HCT116 (cell line): Measurements from ENCODE around the gene PRKCA. TPM values are rescaled to one million over a fixed set of nuclear protein-coding genes. Genes with fewer than 3 reads are reported as not detected.

ENCODE experiments used
- ATAC-seq: fragments of 200-7000 bp; cut with Tn5 transposase; 2 replicates; pipeline ENCODE4 v1.9.1; 2020; ENCODE audit warnings: mild to moderate bottlenecking, moderate library complexity
- BruUV-seq: library from RNA; stranded (reverse); fragments of 400-500 nt; replicated peaks from 2 replicates; lab custom pipeline; 2021; lab: Mats Ljungman, UMichigan
- CTCF ChIA-PET: fragments of 300-600 bp; sonication (Branson Sonifier 250); formaldehyde crosslinking; loops from one replicate; lab custom pipeline; 2021; ENCODE audit warnings: antibody characterized with exemption; lab: Charles Lee
- POLR2A ChIA-PET: fragments of 300-600, 350-600 bp; sonication (Branson Sonifier 250); formaldehyde crosslinking; loops from one replicate; lab custom pipeline; 2021; ENCODE audit warnings: antibody characterized with exemption; lab: Charles Lee
- RAD21 ChIA-PET, 2 experiments: fragments of 300-600 bp; sonication (Branson Sonifier 250); formaldehyde crosslinking; loops; one replicate each; lab custom pipeline; 2023; ENCODE audit warnings: low total read pairs in 2 of 2; ENCODE audit not compliant: uncharacterized antibody in 2 of 2, unreplicated experiment in 2 of 2, low non-redundant PET in 1 of 2; lab: Charles Lee
- DNase-seq: peaks from one replicate; pipeline ENCODE4 v3.0.0-alpha.2; 2010; ENCODE audit warnings: low read depth, low spot score
- H2AFZ ChIP-seq: fragments of 200-600 bp; shearing (Covaris generic), sonication (generic); 2 replicates; pipeline ENCODE4 v1.6.1; 2017; ENCODE audit warnings: low read depth, mixed run types, mixed read lengths, antibody characterized with exemption, low read length; ENCODE audit not compliant: poor library complexity, severe bottlenecking
- H3K27ac ChIP-seq: 2 replicates; pipeline ENCODE4 v1.5.1; 2012; ENCODE audit warnings: low read depth, low read length
- H3K27me3 ChIP-seq: fragments of 200-600 bp; sonication (generic); 2 replicates; pipeline ENCODE4 v1.6.1; 2016; ENCODE audit warnings: mixed run types, low read length, mixed read lengths; ENCODE audit not compliant: insufficient read depth
- H3K36me3 ChIP-seq, 2 experiments: fragments of 200-500 bp in 1 of 2; fragments of 200-600 bp in 1 of 2; sonication (Bioruptor generic) in 1 of 2; sonication (generic) in 1 of 2; 2 replicates each; pipeline versions ENCODE4 v1.5.1 to v1.6.1; 2014 to 2016; ENCODE audit warnings: low read length in 2 of 2, inconsistent platforms in 1 of 2, mixed read lengths in 1 of 2, mixed run types in 1 of 2; ENCODE audit not compliant: insufficient read depth in 2 of 2, control insufficient read depth in 1 of 2
- H3K4me1 ChIP-seq, 2 experiments: fragments of 200-600 bp in 1 of 2; sonication (generic) in 1 of 2; 2 replicates each; pipeline versions ENCODE4 v1.5.1 to v1.6.1; 2012 to 2017; ENCODE audit warnings: low read length in 2 of 2, inconsistent platforms in 1 of 2, mild to moderate bottlenecking in 1 of 2, mixed read lengths in 1 of 2, mixed run types in 1 of 2, moderate library complexity in 1 of 2; ENCODE audit not compliant: insufficient read depth in 2 of 2, control insufficient read depth in 1 of 2
- H3K4me2 ChIP-seq: fragments of 200-600 bp; sonication (generic); 2 replicates; pipeline ENCODE4 v1.6.1; 2017; ENCODE audit warnings: mixed run types, low read length, mixed read lengths
- H3K4me3 ChIP-seq, 2 experiments: fragments of 200-600 bp in 1 of 2; sonication (generic) in 1 of 2; replicated peaks in 1 of 2; 2 replicates each; pipeline ENCODE4 v1.5.1; 2011 to 2016; ENCODE audit warnings: low read length in 2 of 2, control low read depth in 1 of 2, low read depth in 1 of 2, mild to moderate bottlenecking in 1 of 2, mixed read lengths in 1 of 2, mixed run types in 1 of 2
- H3K79me2 ChIP-seq: fragments of 200-600 bp; sonication (generic); 2 replicates; pipeline ENCODE4 v1.6.1; 2017; ENCODE audit warnings: mild to moderate bottlenecking, mixed run types, low read length, moderate library complexity, mixed read lengths; ENCODE audit not compliant: insufficient read depth
- H3K9ac ChIP-seq: fragments of 200-600 bp; sonication (generic); 2 replicates; pipeline ENCODE4 v1.6.1; 2016; ENCODE audit warnings: low read length, mixed read lengths
- H3K9me2 ChIP-seq: fragments of 200-600 bp; sonication (generic), shearing (Covaris generic); 2 replicates; pipeline ENCODE4 v1.6.1; 2017; ENCODE audit warnings: mixed run types, mild to moderate bottlenecking, moderate library complexity; ENCODE audit not compliant: insufficient read depth
- H3K9me3 ChIP-seq, 2 experiments: fragments of 200-500 bp in 1 of 2; fragments of 200-600 bp in 1 of 2; sonication (Bioruptor generic) in 1 of 2; sonication (generic) in 1 of 2; 2 replicates each; pipeline ENCODE4 v1.6.1; 2014 to 2017; ENCODE audit warnings: low read length in 2 of 2, mixed read lengths in 2 of 2, inconsistent platforms in 1 of 2, low read depth in 1 of 2, mild to moderate bottlenecking in 1 of 2, mixed run types in 1 of 2, moderate library complexity in 1 of 2; ENCODE audit not compliant: control insufficient read depth in 1 of 2, insufficient read depth in 1 of 2
- H4K20me1 ChIP-seq: fragments of 200-600 bp; sonication (generic), shearing (Covaris generic); 2 replicates; pipeline ENCODE4 v1.6.1; 2017; ENCODE audit warnings: mixed run types, mild to moderate bottlenecking, moderate library complexity; ENCODE audit not compliant: insufficient read depth
- CBX3 ChIP-seq: IDR thresholded peaks from 2 replicates; pipeline ENCODE4 v1.6.1; 2012; ENCODE audit warnings: low read depth
- EGR1 ChIP-seq: IDR thresholded peaks from 2 replicates; pipeline ENCODE4 v1.6.1; 2012; ENCODE audit warnings: low read depth
- ELF1 ChIP-seq: IDR thresholded peaks from 2 replicates; pipeline ENCODE4 v1.6.1; 2012; ENCODE audit warnings: low read depth, borderline replicate concordance
- EZH2 ChIP-seq: fragments of 200-600 bp; sonication (generic); IDR thresholded peaks from 2 replicates; pipeline ENCODE4 v1.6.1; 2017; ENCODE audit warnings: antibody characterized with exemption, mixed run types
- EZH2phosphoT487 ChIP-seq: fragments of 200-600 bp; IDR thresholded peaks from 2 replicates; pipeline ENCODE4 v1.6.1; 2018; ENCODE audit warnings: antibody characterized with exemption, borderline replicate concordance
- JUND ChIP-seq: IDR thresholded peaks from 2 replicates; pipeline ENCODE4 v1.6.1; 2012
- RAD21 ChIP-seq: IDR thresholded peaks from 2 replicates; pipeline ENCODE4 v1.6.1; 2012; ENCODE audit warnings: low read depth, mild to moderate bottlenecking
- SP1 ChIP-seq: IDR thresholded peaks from 2 replicates; pipeline ENCODE4 v1.6.1; 2012; ENCODE audit warnings: low read depth
- YY1 ChIP-seq: IDR thresholded peaks from 2 replicates; pipeline ENCODE4 v1.6.1; 2011; ENCODE audit warnings: low read length, low read depth, moderate library complexity, mild to moderate bottlenecking; ENCODE audit not compliant: insufficient replicate concordance; ENCODE audit errors: extremely low read depth
- intact Hi-C: fragments of 100-400 bp; cut with micrococcal nuclease; formaldehyde crosslinking; loops from 2 replicates; pipeline ENCODE4 v1.10.0; 2022
- total RNA-seq: library from RNA; stranded (reverse); gene quantifications from one replicate; pipeline ENCODE4 v1.2.1, GENCODE V29; 2021; ENCODE audit not compliant: unreplicated experiment
- TF ChIP-seq, protein P1 (sequence below): IDR thresholded peaks from 2 replicates; pipeline ENCODE4 v1.6.1; 2012; ENCODE audit warnings: low read depth
- TF ChIP-seq, protein P2 (sequence below), 3 experiments: fragments of 200-600 bp in 1 of 3; sonication (generic) in 1 of 3; IDR thresholded peaks in 2 of 3; conservative IDR thresholded peaks in 1 of 3; 2 replicates each; pipeline ENCODE4 v1.5.1; 2012 to 2017; ENCODE audit warnings: low read depth in 2 of 3, low read length in 2 of 3, antibody characterized with exemption in 1 of 3, borderline replicate concordance in 1 of 3, control low read depth in 1 of 3, mild to moderate bottlenecking in 1 of 3, mixed read lengths in 1 of 3, mixed run types in 1 of 3, moderate library complexity in 1 of 3; ENCODE audit not compliant: insufficient read depth in 1 of 3
- TF ChIP-seq, protein P3 (sequence below): IDR thresholded peaks from 2 replicates; pipeline ENCODE4 v1.6.1; 2011; ENCODE audit warnings: mild to moderate bottlenecking, low read length, moderate library complexity; ENCODE audit not compliant: insufficient replicate concordance; ENCODE audit errors: extremely low read depth

The PRKCA gene
- total RNA-seq, 1 experiment from 2014 or later: 18.8 TPM

DNA sequence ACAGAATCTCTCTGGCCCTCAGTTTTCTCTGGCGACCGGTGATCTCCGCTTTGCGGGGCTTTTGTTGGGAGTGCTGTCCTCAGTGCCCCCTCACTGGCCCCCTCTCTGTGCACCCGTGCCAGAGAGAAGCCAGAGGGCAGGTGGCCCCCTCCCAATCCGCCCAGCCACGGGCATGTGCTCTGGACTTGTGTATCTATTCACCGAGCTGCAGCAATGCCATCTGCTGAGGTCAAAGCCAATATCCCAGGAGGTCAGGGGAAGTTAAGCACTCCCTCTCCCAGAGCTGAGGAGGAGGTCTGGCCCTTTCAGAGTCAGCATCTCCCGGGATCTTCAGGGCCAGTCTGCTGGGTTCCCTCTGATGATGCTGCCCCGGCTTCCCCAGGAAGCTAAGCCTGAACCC lies 537.6 kb downstream of the PRKCA start (continued):
- TF ChIP-seq, protein P1, sequence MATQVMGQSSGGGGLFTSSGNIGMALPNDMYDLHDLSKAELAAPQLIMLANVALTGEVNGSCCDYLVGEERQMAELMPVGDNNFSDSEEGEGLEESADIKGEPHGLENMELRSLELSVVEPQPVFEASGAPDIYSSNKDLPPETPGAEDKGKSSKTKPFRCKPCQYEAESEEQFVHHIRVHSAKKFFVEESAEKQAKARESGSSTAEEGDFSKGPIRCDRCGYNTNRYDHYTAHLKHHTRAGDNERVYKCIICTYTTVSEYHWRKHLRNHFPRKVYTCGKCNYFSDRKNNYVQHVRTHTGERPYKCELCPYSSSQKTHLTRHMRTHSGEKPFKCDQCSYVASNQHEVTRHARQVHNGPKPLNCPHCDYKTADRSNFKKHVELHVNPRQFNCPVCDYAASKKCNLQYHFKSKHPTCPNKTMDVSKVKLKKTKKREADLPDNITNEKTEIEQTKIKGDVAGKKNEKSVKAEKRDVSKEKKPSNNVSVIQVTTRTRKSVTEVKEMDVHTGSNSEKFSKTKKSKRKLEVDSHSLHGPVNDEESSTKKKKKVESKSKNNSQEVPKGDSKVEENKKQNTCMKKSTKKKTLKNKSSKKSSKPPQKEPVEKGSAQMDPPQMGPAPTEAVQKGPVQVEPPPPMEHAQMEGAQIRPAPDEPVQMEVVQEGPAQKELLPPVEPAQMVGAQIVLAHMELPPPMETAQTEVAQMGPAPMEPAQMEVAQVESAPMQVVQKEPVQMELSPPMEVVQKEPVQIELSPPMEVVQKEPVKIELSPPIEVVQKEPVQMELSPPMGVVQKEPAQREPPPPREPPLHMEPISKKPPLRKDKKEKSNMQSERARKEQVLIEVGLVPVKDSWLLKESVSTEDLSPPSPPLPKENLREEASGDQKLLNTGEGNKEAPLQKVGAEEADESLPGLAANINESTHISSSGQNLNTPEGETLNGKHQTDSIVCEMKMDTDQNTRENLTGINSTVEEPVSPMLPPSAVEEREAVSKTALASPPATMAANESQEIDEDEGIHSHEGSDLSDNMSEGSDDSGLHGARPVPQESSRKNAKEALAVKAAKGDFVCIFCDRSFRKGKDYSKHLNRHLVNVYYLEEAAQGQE: no peak
- no peak for TF ChIP-seq SP1
- TF ChIP-seq, all 23 proteins: peak for 0

DNA sequence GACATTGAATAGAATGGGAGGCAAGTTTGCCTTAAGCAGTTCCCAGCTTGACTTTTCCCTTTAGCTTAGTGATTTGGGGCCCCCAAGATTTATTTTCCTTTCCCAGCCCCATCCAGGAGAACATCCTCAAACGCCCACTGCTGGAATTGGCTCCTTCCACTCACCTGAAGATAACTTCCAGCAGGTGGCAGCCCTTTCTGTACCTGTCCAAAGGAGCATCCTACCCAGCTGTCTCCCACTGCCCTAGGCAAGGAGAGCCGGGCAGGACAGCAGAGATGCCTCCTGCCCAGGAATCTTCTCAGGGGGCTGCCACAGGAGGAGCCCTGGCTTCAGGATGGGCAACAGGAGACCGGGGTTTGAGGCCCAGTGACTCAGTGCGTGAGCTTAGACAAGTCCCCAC lies 538.9 kb downstream of the PRKCA start:
- intact Hi-C loops: loop anchor here (1.0 kb wide), 1 partner anchor 134 kb away; no protein-coding TSS in a partner anchor
- Histone ChIP-seq H3K9me2 (no peaks in the 10 kb centered on the region), H3K36me3 (no peaks in the 10 kb centered on the region), H3K9ac (no peak overlapping the region), H3K9me3 (no peaks in the 10 kb centered on the region), H2AFZ (no peak overlapping the region), H3K27ac (no peak overlapping the region), H3K4me3 (no peak overlapping the region), H4K20me1 (no peaks in the 10 kb centered on the region), H3K4me2 (no peak overlapping the region), H3K4me1 (no peaks in the 10 kb centered on the region), H3K79me2 (no peaks in the 10 kb centered on the region), H3K27me3 (peaks cover 12% of the 10 kb centered on the region; the same call in 1 of the 2 replicates)
- ATAC-seq (peak; percentile 79), DNase-seq (no peak)
- ChIA-PET CTCF (interaction anchor here (0.8 to 1.2 kb wide), 5 partner anchors 10 to 134 kb away, joined by 3 to 9 read pairs (median 3); no protein-coding TSS in a partner anchor), RAD21 (interaction anchor here in 1 of 2 experiments (1.4 kb wide), 1 partner anchor 134 kb away, joined by 4 read pairs; no protein-coding TSS in a partner anchor), POLR2A (no interaction called here)
- no TSS peak for BruUV-seq
- TF ChIP-seq SP1 (no peak), EZH2 (no peak), JUND (no peak), YY1 (no peak), RAD21 (peak; percentile 51), ELF1 (no peak), EGR1 (no peak), CBX3 (no peak), EZH2phosphoT487 (no peak)
- TF ChIP-seq, protein P2, sequence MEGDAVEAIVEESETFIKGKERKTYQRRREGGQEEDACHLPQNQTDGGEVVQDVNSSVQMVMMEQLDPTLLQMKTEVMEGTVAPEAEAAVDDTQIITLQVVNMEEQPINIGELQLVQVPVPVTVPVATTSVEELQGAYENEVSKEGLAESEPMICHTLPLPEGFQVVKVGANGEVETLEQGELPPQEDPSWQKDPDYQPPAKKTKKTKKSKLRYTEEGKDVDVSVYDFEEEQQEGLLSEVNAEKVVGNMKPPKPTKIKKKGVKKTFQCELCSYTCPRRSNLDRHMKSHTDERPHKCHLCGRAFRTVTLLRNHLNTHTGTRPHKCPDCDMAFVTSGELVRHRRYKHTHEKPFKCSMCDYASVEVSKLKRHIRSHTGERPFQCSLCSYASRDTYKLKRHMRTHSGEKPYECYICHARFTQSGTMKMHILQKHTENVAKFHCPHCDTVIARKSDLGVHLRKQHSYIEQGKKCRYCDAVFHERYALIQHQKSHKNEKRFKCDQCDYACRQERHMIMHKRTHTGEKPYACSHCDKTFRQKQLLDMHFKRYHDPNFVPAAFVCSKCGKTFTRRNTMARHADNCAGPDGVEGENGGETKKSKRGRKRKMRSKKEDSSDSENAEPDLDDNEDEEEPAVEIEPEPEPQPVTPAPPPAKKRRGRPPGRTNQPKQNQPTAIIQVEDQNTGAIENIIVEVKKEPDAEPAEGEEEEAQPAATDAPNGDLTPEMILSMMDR (IDR thresholded peaks at IDR 0.05 in 2 of 3, conservative IDR thresholded peaks at IDR 0.05 in 1 of 3; ENCODE audit: borderline replicate concordance in 1 of 3, insufficient read depth in 1 of 3, low read depth in 2 of 3, low read length in 2 of 3): peak; percentile 33 to 55 (median 52); a peak in 5 of 6 replicates
- TF ChIP-seq, protein P1: no peak
- TF ChIP-seq, protein P3, sequence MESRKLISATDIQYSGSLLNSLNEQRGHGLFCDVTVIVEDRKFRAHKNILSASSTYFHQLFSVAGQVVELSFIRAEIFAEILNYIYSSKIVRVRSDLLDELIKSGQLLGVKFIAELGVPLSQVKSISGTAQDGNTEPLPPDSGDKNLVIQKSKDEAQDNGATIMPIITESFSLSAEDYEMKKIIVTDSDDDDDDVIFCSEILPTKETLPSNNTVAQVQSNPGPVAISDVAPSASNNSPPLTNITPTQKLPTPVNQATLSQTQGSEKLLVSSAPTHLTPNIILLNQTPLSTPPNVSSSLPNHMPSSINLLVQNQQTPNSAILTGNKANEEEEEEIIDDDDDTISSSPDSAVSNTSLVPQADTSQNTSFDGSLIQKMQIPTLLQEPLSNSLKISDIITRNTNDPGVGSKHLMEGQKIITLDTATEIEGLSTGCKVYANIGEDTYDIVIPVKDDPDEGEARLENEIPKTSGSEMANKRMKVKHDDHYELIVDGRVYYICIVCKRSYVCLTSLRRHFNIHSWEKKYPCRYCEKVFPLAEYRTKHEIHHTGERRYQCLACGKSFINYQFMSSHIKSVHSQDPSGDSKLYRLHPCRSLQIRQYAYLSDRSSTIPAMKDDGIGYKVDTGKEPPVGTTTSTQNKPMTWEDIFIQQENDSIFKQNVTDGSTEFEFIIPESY: no peak
